ENCODE data around the gene SLC25A14.
"Not testable (repeated sequence)": the region's sequence is repeated elsewhere in the genome, so short reads cannot be mapped to it uniquely, and the experiment has no call there.

Gene SLC25A14

GRCh38 chrX:130304587-130305368, 34.9 kb upstream of the SLC25A14 start:
- Histone ChIP-seq H3K79me1 (replicated peaks; ENCODE audit: low read length, poor library complexity, severe bottlenecking) (no peaks in the 10 kb centered on the region), H3K9ac (ENCODE audit: low read length) (no peak overlapping the region), H4K8ac (ENCODE audit: low read length) (no peak overlapping the region), H3K27ac (ENCODE audit: low read length, poor library complexity, severe bottlenecking) (no peak overlapping the region), H3K23ac (ENCODE audit: low read length in 2 of 2) (no peak overlapping the region), H2AK5ac (ENCODE audit: low read length, severe bottlenecking) (no peak overlapping the region), H3K9me3 (ENCODE audit: control insufficient read depth, low read length) (no peaks in the 10 kb centered on the region), H2BK12ac (ENCODE audit: low read length in 2 of 2) (no peak overlapping the region), H3K4me3 (ENCODE audit: insufficient read depth in 1 of 2, low read depth in 1 of 2, low read length in 2 of 2) (no peak overlapping the region), H2BK15ac (ENCODE audit: low read depth, poor library complexity, severe bottlenecking) (no peak overlapping the region), H3K36me3 (ENCODE audit: control insufficient read depth in 1 of 2, insufficient read depth in 2 of 2, low read depth in 1 of 2, low read length in 2 of 2) (no peaks in the 10 kb centered on the region), H3K4ac (ENCODE audit: low read depth in 1 of 2, low read length in 2 of 2) (no peak overlapping the region), H3K4me1 (ENCODE audit: control insufficient read depth, insufficient read depth, low read depth, low read length) (no peaks in the 10 kb centered on the region), H3K18ac (ENCODE audit: low read depth in 1 of 2, low read length in 2 of 2) (no peak overlapping the region), H4K91ac (ENCODE audit: low read length) (no peak overlapping the region), H2AFZ (ENCODE audit: low read depth, low read length) (no peak overlapping the region), H3K4me2 (ENCODE audit: low read length, poor library complexity, severe bottlenecking) (no peak overlapping the region), H3K14ac (ENCODE audit: low read length in 2 of 2) (no peak overlapping the region), H2BK5ac (ENCODE audit: low read depth, low read length, poor library complexity, severe bottlenecking) (no peak overlapping the region), H2BK120ac (ENCODE audit: low read depth, low read length) (no peak overlapping the region), H3K27me3 (ENCODE audit: control insufficient read depth in 1 of 2, insufficient read depth in 1 of 2, low read length in 2 of 2) (peaks cover 0 to 3% of the 10 kb centered on the region in 2 experiments)
- no peak for DNase-seq
- 98% methylated on average over 5 of the region's 5 CpGs for WGBS

GRCh38 chrX:130319886-130320285, 19.8 kb upstream of the SLC25A14 start:
- not testable (repeated sequence) for H3K23ac ChIP-seq (ENCODE audit: low read length in 2 of 2); H3K14ac ChIP-seq (ENCODE audit: low read length in 2 of 2); H3K4me3 ChIP-seq (ENCODE audit: insufficient read depth in 1 of 2, low read depth in 1 of 2, low read length in 2 of 2); H3K27ac ChIP-seq (ENCODE audit: low read length, poor library complexity, severe bottlenecking); H2BK120ac ChIP-seq (ENCODE audit: low read depth, low read length); H4K8ac ChIP-seq (ENCODE audit: low read length); H3K4ac ChIP-seq (ENCODE audit: low read depth in 1 of 2, low read length in 2 of 2); H4K91ac ChIP-seq (ENCODE audit: low read length); H3K4me1 ChIP-seq (ENCODE audit: control insufficient read depth, insufficient read depth, low read depth, low read length); H2BK5ac ChIP-seq (ENCODE audit: low read depth, low read length, poor library complexity, severe bottlenecking); H3K9me3 ChIP-seq (ENCODE audit: control insufficient read depth, low read length); H3K36me3 ChIP-seq (ENCODE audit: control insufficient read depth in 1 of 2, insufficient read depth in 2 of 2, low read depth in 1 of 2, low read length in 2 of 2); DNase-seq; H3K4me2 ChIP-seq (ENCODE audit: low read length, poor library complexity, severe bottlenecking); H2BK15ac ChIP-seq (ENCODE audit: low read depth, poor library complexity, severe bottlenecking); H3K18ac ChIP-seq (ENCODE audit: low read depth in 1 of 2, low read length in 2 of 2); H2AK5ac ChIP-seq (ENCODE audit: low read length, severe bottlenecking); H3K79me1 ChIP-seq (replicated peaks; ENCODE audit: low read length, poor library complexity, severe bottlenecking); H2AFZ ChIP-seq (ENCODE audit: low read depth, low read length); H3K9ac ChIP-seq (ENCODE audit: low read length); H2BK12ac ChIP-seq (ENCODE audit: low read length in 2 of 2)
- no CpG with 5 or more reads among the region's 3 CpGs for WGBS
- peaks cover 0 to 34% of the 10 kb centered on the region in 2 experiments for H3K27me3 ChIP-seq (ENCODE audit: control insufficient read depth in 1 of 2, insufficient read depth in 1 of 2, low read length in 2 of 2)

GRCh38 chrX:130321550-130321949, 18.2 kb upstream of the SLC25A14 start:
- Histone ChIP-seq H2BK120ac (ENCODE audit: low read depth, low read length) (no peak overlapping the region), H3K9ac (ENCODE audit: low read length) (no peak overlapping the region), H3K4me2 (ENCODE audit: low read length, poor library complexity, severe bottlenecking) (no peak overlapping the region), H3K18ac (ENCODE audit: low read depth in 1 of 2, low read length in 2 of 2) (no peak overlapping the region), H2BK15ac (ENCODE audit: low read depth, poor library complexity, severe bottlenecking) (no peak overlapping the region), H2AFZ (ENCODE audit: low read depth, low read length) (no peak overlapping the region), H3K14ac (ENCODE audit: low read length in 2 of 2) (no peak overlapping the region), H4K8ac (ENCODE audit: low read length) (no peak overlapping the region), H3K4ac (ENCODE audit: low read depth in 1 of 2, low read length in 2 of 2) (no peak overlapping the region), H3K36me3 (ENCODE audit: control insufficient read depth in 1 of 2, insufficient read depth in 2 of 2, low read depth in 1 of 2, low read length in 2 of 2) (no peaks in the 10 kb centered on the region), H3K4me1 (ENCODE audit: control insufficient read depth, insufficient read depth, low read depth, low read length) (no peaks in the 10 kb centered on the region), H2AK5ac (ENCODE audit: low read length, severe bottlenecking) (no peak overlapping the region), H3K4me3 (ENCODE audit: insufficient read depth in 1 of 2, low read depth in 1 of 2, low read length in 2 of 2) (no peak overlapping the region), H2BK5ac (ENCODE audit: low read depth, low read length, poor library complexity, severe bottlenecking) (no peak overlapping the region), H3K9me3 (ENCODE audit: control insufficient read depth, low read length) (no peaks in the 10 kb centered on the region), H4K91ac (ENCODE audit: low read length) (no peak overlapping the region), H3K27ac (ENCODE audit: low read length, poor library complexity, severe bottlenecking) (no peak overlapping the region), H3K27me3 (ENCODE audit: control insufficient read depth in 1 of 2, insufficient read depth in 1 of 2, low read length in 2 of 2) (peaks cover 0 to 30% of the 10 kb centered on the region in 2 experiments), H2BK12ac (ENCODE audit: low read length in 2 of 2) (no peak overlapping the region), H3K79me1 (replicated peaks; ENCODE audit: low read length, poor library complexity, severe bottlenecking) (no peaks in the 10 kb centered on the region), H3K23ac (ENCODE audit: low read length in 2 of 2) (no peak overlapping the region)
- WGBS: 59% methylated on average over 2 of the region's 2 CpGs
- no peak for DNase-seq

- H2BK120ac ChIP-seq (ENCODE audit: low read depth, low read length): no peak overlapping the region
- no peak overlapping the region for H3K4me2 ChIP-seq (ENCODE audit: low read length, poor library complexity, severe bottlenecking)
- no peak overlapping the region for H3K4me3 ChIP-seq (ENCODE audit: insufficient read depth in 1 of 2, low read depth in 1 of 2, low read length in 2 of 2)
- no peak overlapping the region for H2AFZ ChIP-seq (ENCODE audit: low read depth, low read length)
- no peak overlapping the region for H3K4ac ChIP-seq (ENCODE audit: low read depth in 1 of 2, low read length in 2 of 2)
- H3K36me3 ChIP-seq (ENCODE audit: control insufficient read depth in 1 of 2, insufficient read depth in 2 of 2, low read depth in 1 of 2, low read length in 2 of 2): no peaks in the 10 kb centered on the region
- no peak overlapping the region for H2BK5ac ChIP-seq (ENCODE audit: low read depth, low read length, poor library complexity, severe bottlenecking)
- H3K27ac ChIP-seq (ENCODE audit: low read length, poor library complexity, severe bottlenecking): no peak overlapping the region
- DNase-seq: no peak
- no peak overlapping the region for H3K23ac ChIP-seq (ENCODE audit: low read length in 2 of 2)
- no peaks in the 10 kb centered on the region for H3K79me1 ChIP-seq (replicated peaks; ENCODE audit: low read length, poor library complexity, severe bottlenecking)
- H4K91ac ChIP-seq (ENCODE audit: low read length): no peak overlapping the region
- no peak overlapping the region for H2BK15ac ChIP-seq (ENCODE audit: low read depth, poor library complexity, severe bottlenecking)
- no peaks in the 10 kb centered on the region for H3K9me3 ChIP-seq (ENCODE audit: control insufficient read depth, low read length)
- H3K27me3 ChIP-seq (ENCODE audit: control insufficient read depth in 1 of 2, insufficient read depth in 1 of 2, low read length in 2 of 2): peaks cover 0 to 32% of the 10 kb centered on the region in 2 experiments
- H3K4me1 ChIP-seq (ENCODE audit: control insufficient read depth, insufficient read depth, low read depth, low read length): no peaks in the 10 kb centered on the region
- 92% methylated on average over 1 of the region's 3 CpGs for WGBS
- no peak overlapping the region for H3K9ac ChIP-seq (ENCODE audit: low read length)
- H3K18ac ChIP-seq (ENCODE audit: low read depth in 1 of 2, low read length in 2 of 2): no peak overlapping the region
- H2AK5ac ChIP-seq (ENCODE audit: low read length, severe bottlenecking): no peak overlapping the region
- no peak overlapping the region for H3K14ac ChIP-seq (ENCODE audit: low read length in 2 of 2)
- no peak overlapping the region for H4K8ac ChIP-seq (ENCODE audit: low read length)
- H2BK12ac ChIP-seq (ENCODE audit: low read length in 2 of 2): no peak overlapping the region
These were observed 9.6 kb upstream of the SLC25A14 start for GRCh38 chrX:130330146-130330545.

Data from mesenchymal stem cell (in vitro differentiated cells and primary cell).